OCI-LY1 (cell line): ENCODE results near the gene PAMR1.

Experiments used
- H2AFZ ChIP-seq: fragments of 200-600 bp; sonication (generic), shearing (Covaris generic); 2 replicates; pipeline ENCODE4 v1.6.0; 2014; ENCODE audit warnings: antibody characterized with exemption, mild to moderate bottlenecking, low read length
- H3F3A ChIP-seq: fragments of 200-600 bp; sonication (generic), shearing (Covaris generic); 2 replicates; pipeline ENCODE4 v1.6.0; 2014; ENCODE audit warnings: mild to moderate bottlenecking, antibody characterized with exemption, low read length, moderate library complexity; ENCODE audit not compliant: insufficient read depth
- H3K27ac ChIP-seq: fragments of 200-600 bp; sonication (generic); 2 replicates; pipeline ENCODE4 v1.5.1; 2014; ENCODE audit warnings: low read length, mixed run types, mild to moderate bottlenecking, low read depth; ENCODE audit not compliant: poor library complexity, severe bottlenecking
- H3K27me3 ChIP-seq: fragments of 200-600 bp; sonication (generic); 2 replicates; pipeline ENCODE4 v1.6.0; 2014; ENCODE audit warnings: antibody characterized with exemption, mild to moderate bottlenecking, low read length, moderate library complexity; ENCODE audit not compliant: insufficient read depth
- H3K36me3 ChIP-seq: fragments of 200-600 bp; sonication (generic); 2 replicates; pipeline ENCODE4 v1.6.1; 2014; ENCODE audit warnings: mild to moderate bottlenecking, antibody characterized with exemption, low read length, moderate library complexity, mixed read lengths; ENCODE audit not compliant: insufficient read depth
- H3K4me1 ChIP-seq: fragments of 200-600 bp; sonication (generic); 2 replicates; pipeline ENCODE4 v1.5.1; 2014; ENCODE audit warnings: mild to moderate bottlenecking, low read length, moderate library complexity; ENCODE audit not compliant: insufficient read depth, severe bottlenecking
- H3K4me2 ChIP-seq: fragments of 200-600 bp; sonication (generic), shearing (Covaris generic); 2 replicates; pipeline ENCODE4 v1.6.1; 2014; ENCODE audit warnings: low read length
- H3K4me3 ChIP-seq: fragments of 200-600 bp; sonication (generic); 2 replicates; pipeline ENCODE4 v1.5.1; 2014; ENCODE audit warnings: low read length, low read depth, mild to moderate bottlenecking, mixed read lengths; ENCODE audit not compliant: poor library complexity, severe bottlenecking
- H3K79me2 ChIP-seq: fragments of 200-600 bp; shearing (Covaris generic); 2 replicates; pipeline ENCODE4 v1.6.1; 2016; ENCODE audit warnings: mixed run types, low read length, mixed read lengths; ENCODE audit not compliant: insufficient read depth
- H3K9ac ChIP-seq: fragments of 200-600 bp; sonication (generic), shearing (Covaris generic); 2 replicates; pipeline ENCODE4 v1.6.1; 2014; ENCODE audit warnings: mild to moderate bottlenecking, low read length, mixed read lengths
- H3K9me2 ChIP-seq: fragments of 200-600 bp; sonication (generic), shearing (Covaris generic); 2 replicates; pipeline ENCODE4 v1.6.1; 2014; ENCODE audit warnings: low read depth, mild to moderate bottlenecking, low read length, mixed read lengths
- H3K9me3 ChIP-seq: fragments of 200-600 bp; shearing (Covaris generic); 2 replicates; pipeline ENCODE4 v1.6.1; 2014; ENCODE audit warnings: low read length, mixed read lengths
- H4K20me1 ChIP-seq: fragments of 200-600 bp; sonication (generic), shearing (Covaris generic); 2 replicates; pipeline ENCODE4 v1.6.0; 2016; ENCODE audit warnings: mild to moderate bottlenecking, low read length; ENCODE audit not compliant: insufficient read depth
- CTCF ChIP-seq: fragments of 200-600 bp; sonication (generic), shearing (Covaris generic); IDR thresholded peaks from 2 replicates; pipeline ENCODE4 v1.5.1; 2017; ENCODE audit warnings: mild to moderate bottlenecking, antibody characterized with exemption, low read length, moderate library complexity, mixed read lengths
- EZH2 ChIP-seq: fragments of 200-600 bp; sonication (generic), shearing (Covaris generic); IDR thresholded peaks from 2 replicates; pipeline ENCODE4 v1.8.0; 2017; ENCODE audit warnings: borderline replicate concordance, mixed run types, mild to moderate bottlenecking, antibody characterized with exemption, low read length, moderate library complexity, mixed read lengths

The PAMR1 gene

GRCh38 chr11:35531246-35531645 is 5.8 kb upstream of the PAMR1 start:
- no peaks in the 10 kb centered on the region for H3K9me3 ChIP-seq
- H3K36me3 ChIP-seq: no peaks in the 10 kb centered on the region
- H3K27ac ChIP-seq: no peak overlapping the region
- no peaks in the 10 kb centered on the region for H4K20me1 ChIP-seq
- H2AFZ ChIP-seq: no peak overlapping the region
- no peak for TF ChIP-seq EZH2
- TF ChIP-seq CTCF: no peak
- no peak overlapping the region for H3K4me3 ChIP-seq
- no peak overlapping the region for H3K9ac ChIP-seq
- H3K4me2 ChIP-seq: no peak overlapping the region
- no peaks in the 10 kb centered on the region for H3K79me2 ChIP-seq
- H3K27me3 ChIP-seq: no peaks in the 10 kb centered on the region
- no peaks in the 10 kb centered on the region for H3F3A ChIP-seq
- H3K4me1 ChIP-seq: no peaks in the 10 kb centered on the region
- H3K9me2 ChIP-seq: no peaks in the 10 kb centered on the region

GRCh38 chr11:35529971-35530495 is 4.6 kb upstream of the PAMR1 start:
- no peaks in the 10 kb centered on the region for H3K9me3 ChIP-seq
- no peak overlapping the region for H3K27ac ChIP-seq
- no peak overlapping the region for H3K9ac ChIP-seq
- H3K79me2 ChIP-seq: no peaks in the 10 kb centered on the region
- no peaks in the 10 kb centered on the region for H3K36me3 ChIP-seq
- H3K4me1 ChIP-seq: no peaks in the 10 kb centered on the region
- H3K4me3 ChIP-seq: no peak overlapping the region
- H3K4me2 ChIP-seq: no peak overlapping the region
- H3F3A ChIP-seq: no peaks in the 10 kb centered on the region
- H2AFZ ChIP-seq: no peak overlapping the region
- no peak for TF ChIP-seq EZH2
- no peaks in the 10 kb centered on the region for H3K9me2 ChIP-seq
- no peaks in the 10 kb centered on the region for H3K27me3 ChIP-seq
- H4K20me1 ChIP-seq: no peaks in the 10 kb centered on the region

DNA sequence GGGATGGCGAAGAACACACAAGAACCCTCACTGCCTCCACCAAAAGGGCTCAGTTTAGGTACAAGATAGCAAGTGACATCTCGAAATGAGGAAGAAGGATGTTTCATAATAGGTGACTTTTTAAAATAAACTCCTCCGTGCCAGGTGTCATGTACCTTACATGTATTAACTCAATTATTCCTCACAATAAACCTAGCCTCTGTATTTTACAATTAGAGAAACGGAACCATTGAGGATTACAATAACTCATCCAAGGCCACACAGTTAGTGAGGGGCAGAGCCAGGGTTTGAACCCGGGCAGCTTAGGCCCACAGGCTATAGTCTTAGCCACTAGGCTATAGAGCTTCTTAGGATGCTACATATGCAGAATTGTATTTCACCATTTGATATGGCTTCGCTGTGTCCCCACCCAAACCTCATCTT is 965 bp upstream of the PAMR1 start:
- TF ChIP-seq EZH2 (no peak), CTCF (no peak)
- Histone ChIP-seq H3K79me2 (no peaks in the 10 kb centered on the region), H3K27me3 (no peaks in the 10 kb centered on the region), H3K4me2 (no peak overlapping the region), H4K20me1 (no peaks in the 10 kb centered on the region), H3K4me3 (no peak overlapping the region), H3K36me3 (no peaks in the 10 kb centered on the region), H3K27ac (no peak overlapping the region), H3K9me2 (no peaks in the 10 kb centered on the region), H3K9me3 (no peaks in the 10 kb centered on the region), H3K9ac (no peak overlapping the region), H3F3A (no peaks in the 10 kb centered on the region), H3K4me1 (no peaks in the 10 kb centered on the region), H2AFZ (no peak overlapping the region)

DNA sequence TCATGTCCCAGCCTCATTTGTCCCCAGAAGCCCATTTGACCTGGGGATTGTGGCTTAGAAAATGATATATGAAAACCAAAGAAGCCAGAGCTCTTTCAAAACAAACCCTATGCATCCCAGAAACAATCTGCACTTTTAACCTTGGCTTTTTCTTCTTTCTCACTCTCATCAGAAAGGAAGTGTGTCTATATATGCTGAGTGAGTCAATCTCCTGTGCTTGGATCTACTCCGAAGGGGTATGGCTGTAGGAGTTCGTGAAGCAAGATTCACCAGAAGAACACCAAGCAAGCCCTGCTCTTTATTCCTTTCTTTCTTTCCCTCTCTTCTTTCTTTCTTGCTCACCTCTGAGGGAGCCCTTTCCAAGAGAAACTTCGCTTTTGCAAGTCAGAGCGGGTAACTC is 636 bp downstream of the PAMR1 start:
- Histone ChIP-seq H3K4me1 (no peaks in the 10 kb centered on the region), H3K4me2 (no peak overlapping the region), H3K79me2 (no peaks in the 10 kb centered on the region), H4K20me1 (no peaks in the 10 kb centered on the region), H3F3A (no peaks in the 10 kb centered on the region), H3K27me3 (no peaks in the 10 kb centered on the region), H3K27ac (no peak overlapping the region), H3K9ac (no peak overlapping the region), H3K9me3 (no peaks in the 10 kb centered on the region), H2AFZ (no peak overlapping the region), H3K4me3 (no peak overlapping the region), H3K9me2 (no peaks in the 10 kb centered on the region), H3K36me3 (no peaks in the 10 kb centered on the region)
- TF ChIP-seq CTCF (no peak), EZH2 (no peak)
